Measurements from ENCODE around the gene RASD1. TPM values are rescaled to one million over a fixed set of nuclear protein-coding genes. Genes with fewer than 3 reads are reported as not detected.

The RASD1 gene, protein sequence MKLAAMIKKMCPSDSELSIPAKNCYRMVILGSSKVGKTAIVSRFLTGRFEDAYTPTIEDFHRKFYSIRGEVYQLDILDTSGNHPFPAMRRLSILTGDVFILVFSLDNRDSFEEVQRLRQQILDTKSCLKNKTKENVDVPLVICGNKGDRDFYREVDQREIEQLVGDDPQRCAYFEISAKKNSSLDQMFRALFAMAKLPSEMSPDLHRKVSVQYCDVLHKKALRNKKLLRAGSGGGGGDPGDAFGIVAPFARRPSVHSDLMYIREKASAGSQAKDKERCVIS
- total RNA-seq = 0.86 and 1.0 TPM in 2 replicates

DNA sequence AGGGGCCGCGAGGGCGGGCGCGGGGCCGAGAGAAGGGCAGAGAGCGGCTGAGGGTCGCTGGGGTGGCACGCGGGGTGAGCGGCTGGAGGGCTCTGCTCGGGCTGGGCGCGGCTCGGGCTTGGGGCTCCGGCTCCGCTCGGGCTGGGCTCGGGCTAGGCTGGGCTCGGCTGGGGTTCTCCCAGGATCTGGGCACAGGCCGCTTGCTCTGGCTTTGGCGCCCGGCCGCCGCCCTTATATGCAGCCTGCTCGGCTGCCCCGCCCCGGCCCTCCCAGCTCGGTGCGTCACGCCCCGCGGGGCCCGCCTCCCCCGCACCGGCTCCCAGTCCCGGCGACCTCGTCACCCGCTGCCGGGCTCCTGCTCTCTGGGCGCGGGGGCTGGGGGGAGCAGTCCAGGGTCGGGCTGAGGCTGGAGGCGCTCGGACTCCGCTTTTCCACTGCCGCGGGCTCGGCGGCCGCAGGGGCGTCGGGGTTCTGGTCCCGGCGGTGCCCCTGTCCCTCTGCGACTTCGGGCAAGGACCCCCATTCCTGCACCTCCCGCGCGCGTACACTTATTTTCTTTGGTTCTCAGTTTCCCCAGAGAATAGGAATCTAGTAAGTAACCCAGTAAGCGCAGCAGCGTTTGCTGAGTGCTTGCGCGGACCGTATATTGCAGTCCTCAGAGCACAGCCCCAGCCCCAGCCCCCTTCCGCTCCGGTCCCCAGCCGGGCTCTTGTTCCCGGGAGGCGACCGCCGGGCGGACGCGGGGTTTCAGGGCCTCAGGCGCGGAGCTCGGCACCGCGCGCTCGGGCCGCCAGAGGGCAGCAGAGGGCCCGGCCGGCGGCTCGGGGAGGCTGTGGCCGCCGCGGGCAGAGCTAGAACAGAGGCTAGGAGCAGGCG, at the start of gene RASD1:
TSS of gene RASD1 (minus strand) at position 207 of the 876 bp plus-strand sequence. CDS start 214 bp downstream, outside the sequence.
- DNase-seq = peak; percentile 81
- TF ChIP-seq, protein P1, sequence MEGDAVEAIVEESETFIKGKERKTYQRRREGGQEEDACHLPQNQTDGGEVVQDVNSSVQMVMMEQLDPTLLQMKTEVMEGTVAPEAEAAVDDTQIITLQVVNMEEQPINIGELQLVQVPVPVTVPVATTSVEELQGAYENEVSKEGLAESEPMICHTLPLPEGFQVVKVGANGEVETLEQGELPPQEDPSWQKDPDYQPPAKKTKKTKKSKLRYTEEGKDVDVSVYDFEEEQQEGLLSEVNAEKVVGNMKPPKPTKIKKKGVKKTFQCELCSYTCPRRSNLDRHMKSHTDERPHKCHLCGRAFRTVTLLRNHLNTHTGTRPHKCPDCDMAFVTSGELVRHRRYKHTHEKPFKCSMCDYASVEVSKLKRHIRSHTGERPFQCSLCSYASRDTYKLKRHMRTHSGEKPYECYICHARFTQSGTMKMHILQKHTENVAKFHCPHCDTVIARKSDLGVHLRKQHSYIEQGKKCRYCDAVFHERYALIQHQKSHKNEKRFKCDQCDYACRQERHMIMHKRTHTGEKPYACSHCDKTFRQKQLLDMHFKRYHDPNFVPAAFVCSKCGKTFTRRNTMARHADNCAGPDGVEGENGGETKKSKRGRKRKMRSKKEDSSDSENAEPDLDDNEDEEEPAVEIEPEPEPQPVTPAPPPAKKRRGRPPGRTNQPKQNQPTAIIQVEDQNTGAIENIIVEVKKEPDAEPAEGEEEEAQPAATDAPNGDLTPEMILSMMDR (IDR thresholded peaks at IDR 0.05) = peak; percentile 67
- intact Hi-C loops (cut with micrococcal nuclease) = loop anchor here (1.0 to 10.0 kb wide), 7 partner anchors 20 to 423 kb away; partner anchors contain the start of genes MED9 and PEMT
- POLR2A ChIA-PET = interaction anchor here (0.6 to 1.1 kb wide), 4 partner anchors 95 to 608 kb away, joined by 3 to 6 read pairs (median 4); partner anchors contain the start of gene PEMT
- Mint-ChIP-seq H3K27me3 (peaks cover 8% of the 10 kb centered on the region), H3K36me3 (ENCODE audit: low read depth) (peaks cover 17% of the 10 kb centered on the region), H3K27ac (no peak within 1 kb of the TSS), H3K4me3 (peak within 1 kb of the TSS; percentile 80), H3K9me3 (no peaks in the 10 kb centered on the region), H3K4me1 (peaks cover 17% of the 10 kb centered on the region)
- ATAC-seq (ENCODE audit: low read depth) = peak; percentile 88
- CTCF ChIA-PET = interaction anchor here (0.6 to 3.9 kb wide), 18 partner anchors 9 to 539 kb away, joined by 3 to 65 read pairs (median 4); partner anchors contain the start of gene PEMT

DNA sequence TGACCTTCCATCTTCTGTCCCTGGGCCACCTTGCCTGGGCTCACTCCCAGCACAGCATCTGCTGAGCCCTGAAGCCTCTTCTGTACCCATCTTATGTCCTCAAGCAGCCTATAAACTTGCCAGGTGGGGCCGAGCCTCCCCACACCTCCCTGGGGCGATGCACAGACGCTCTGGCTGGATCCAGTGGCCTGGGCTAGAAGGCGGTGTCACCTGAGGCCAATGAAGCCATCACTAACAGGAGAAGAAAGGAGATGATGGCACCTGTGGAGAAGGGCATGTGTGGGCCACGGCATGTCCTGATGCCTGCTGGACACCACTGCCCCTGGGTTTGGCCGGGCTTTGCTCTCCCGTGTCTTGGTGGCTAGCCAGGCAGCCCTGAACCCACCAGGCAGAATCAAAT, 49.8 kb upstream of the RASD1 start:
- Mint-ChIP-seq H3K4me1 (no peaks in the 10 kb centered on the region), H3K9me3 (no peaks in the 10 kb centered on the region), H3K27me3 (no peaks in the 10 kb centered on the region), H3K27ac (no peak overlapping the region), H3K4me3 (no peak overlapping the region), H3K36me3 (ENCODE audit: low read depth) (no peaks in the 10 kb centered on the region)
- intact Hi-C loops (cut with micrococcal nuclease) = no loop called here
- POLR2A ChIA-PET = no interaction called here
- DNase-seq (no peak), ATAC-seq (ENCODE audit: low read depth) (no peak)
- CTCF ChIA-PET = no interaction called here
- TF ChIP-seq, protein P1 (IDR thresholded peaks at IDR 0.05) = no peak

DNA sequence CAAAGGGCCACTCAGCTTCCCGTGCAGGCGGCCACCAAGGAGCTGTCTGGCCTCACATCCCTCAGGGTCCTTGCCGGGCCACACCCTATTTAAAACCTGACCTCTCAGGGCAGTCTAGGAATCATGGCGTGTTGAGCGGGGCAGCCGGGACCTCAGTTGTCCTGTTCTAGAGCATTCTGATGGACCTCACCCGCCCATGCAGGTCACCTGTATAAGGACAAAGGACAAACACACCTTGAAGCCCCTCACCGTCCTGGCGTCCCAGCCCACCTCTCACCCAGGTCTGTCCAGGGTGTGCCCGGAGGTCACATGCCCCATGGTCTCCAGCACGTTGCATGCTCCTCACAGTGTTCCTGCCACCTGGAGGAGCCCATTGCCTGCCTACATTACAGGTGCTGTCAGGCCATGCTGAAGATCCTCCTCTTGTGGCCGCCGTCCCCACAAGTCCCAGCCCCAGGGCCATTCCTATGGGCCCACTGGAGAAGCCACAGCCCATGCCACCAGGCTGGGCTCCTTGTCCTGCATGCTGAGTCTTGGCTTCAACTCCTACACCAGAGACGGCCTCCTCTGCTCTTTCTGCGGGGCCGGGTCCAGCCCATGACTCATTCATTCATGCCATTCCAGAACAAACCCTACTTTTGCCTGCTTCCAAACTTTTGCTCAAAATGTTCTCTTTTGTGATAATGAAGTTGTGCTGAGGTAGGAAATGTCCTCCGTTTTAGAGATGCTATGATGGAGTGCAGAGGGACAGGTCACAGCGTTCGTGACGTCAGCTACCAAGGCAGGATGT, 49.0 kb upstream of the RASD1 start:
- H3K36me3 Mint-ChIP-seq (ENCODE audit: low read depth) = no peaks in the 10 kb centered on the region
- ChIA-PET CTCF (no interaction called here), POLR2A (no interaction called here)
- DNase-seq = no peak
- no peak overlapping the region for H3K27ac Mint-ChIP-seq
- intact Hi-C loops (cut with micrococcal nuclease) = no loop called here
- TF ChIP-seq, protein P1 (IDR thresholded peaks at IDR 0.05) = no peak
- H3K9me3 Mint-ChIP-seq = no peaks in the 10 kb centered on the region
- no peak for ATAC-seq (ENCODE audit: low read depth)
- H3K4me1 Mint-ChIP-seq = no peaks in the 10 kb centered on the region
- H3K4me3 Mint-ChIP-seq = no peak overlapping the region
- no peaks in the 10 kb centered on the region for H3K27me3 Mint-ChIP-seq

DNA sequence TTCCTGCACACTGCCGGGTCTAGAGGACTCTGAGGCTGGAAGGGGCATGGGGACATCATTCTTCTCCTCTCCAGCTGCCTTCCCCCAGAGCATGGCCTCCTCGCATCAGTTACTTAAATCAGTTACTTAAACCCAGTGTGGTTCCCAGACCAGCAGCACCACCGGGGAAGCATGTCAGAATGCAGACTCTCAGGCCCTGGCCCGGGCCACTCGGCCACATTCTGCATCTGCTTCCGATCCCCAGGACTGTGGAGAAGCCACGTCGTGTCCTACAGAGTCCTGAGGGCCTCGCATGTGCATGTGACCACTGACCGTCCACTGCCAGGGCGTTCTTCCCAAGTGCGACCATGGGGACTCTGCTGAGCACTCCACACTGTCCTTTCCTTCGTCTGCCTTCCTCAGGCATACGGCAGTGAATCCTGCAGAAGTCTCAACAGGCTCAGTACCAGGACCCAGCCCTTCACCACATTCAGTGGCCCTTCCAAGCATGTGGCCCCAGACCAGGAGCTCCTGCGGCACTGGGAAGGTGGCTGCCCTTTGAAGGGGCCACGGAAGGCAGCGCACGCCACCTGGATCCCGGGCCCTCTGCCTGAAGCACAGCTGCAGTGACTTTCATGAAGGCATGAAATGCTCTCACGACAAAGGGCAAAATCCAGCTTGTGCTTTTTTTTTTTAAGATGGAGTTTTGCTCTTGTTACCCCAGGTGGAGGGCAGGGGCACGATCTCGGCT, 46.9 kb upstream of the RASD1 start:
- Mint-ChIP-seq H3K27ac (no peak overlapping the region), H3K36me3 (ENCODE audit: low read depth) (no peaks in the 10 kb centered on the region), H3K4me1 (no peaks in the 10 kb centered on the region), H3K9me3 (no peaks in the 10 kb centered on the region), H3K4me3 (no peak overlapping the region), H3K27me3 (no peaks in the 10 kb centered on the region)
- ATAC-seq (ENCODE audit: low read depth) (no peak), DNase-seq (no peak)
- TF ChIP-seq, protein P1 (IDR thresholded peaks at IDR 0.05) = no peak
- intact Hi-C loops (cut with micrococcal nuclease) = no loop called here
- ChIA-PET POLR2A (no interaction called here), CTCF (no interaction called here)

All from activated B cell treated with CpG ODN at 0.5 μM for 24 hours (primary cell).